Upper lobe of left lung (tissue), 6 donors: ENCODE data around the gene WNK2. TPM values are rescaled to one million over a fixed set of nuclear protein-coding genes. Genes with fewer than 3 reads are reported as not detected.
A peak's percentile ranks its signal among the peaks of the same experiment; 100 is the strongest.

Source experiments
- ATAC-seq, 2 donors: fragments of 200-7000 bp; cut with Tn5 transposase; one replicate each; pipeline ENCODE4 v1.9.1; 2022; ENCODE audit warnings: mild to moderate bottlenecking in 2 of 2, moderate library complexity in 2 of 2; ENCODE audit not compliant: low FRiP score in 2 of 2
- DNase-seq, 2 donors: peaks; one replicate each; pipeline ENCODE4 v3.0.0-alpha.2; 2019 to 2020
- H3K27ac ChIP-seq, 4 donors: fragments of 200-600 bp; sonication (generic); one replicate each; pipeline ENCODE4 v1.5.1; 2016 to 2019
- H3K27me3 ChIP-seq, 4 donors: fragments of 200-600 bp; sonication (generic); one replicate each; pipeline ENCODE4 v1.5.1; 2017 to 2019
- H3K36me3 ChIP-seq, 4 donors: fragments of 200-600 bp; sonication (generic); one replicate each; pipeline ENCODE4 v1.5.1; 2016 to 2019
- H3K4me1 ChIP-seq, 4 donors: fragments of 200-600 bp; sonication (generic); one replicate each; pipeline ENCODE4 v1.5.1; 2018 to 2019
- H3K4me3 ChIP-seq, 4 donors: fragments of 200-600 bp; sonication (generic); one replicate each; pipeline ENCODE4 v1.5.1; 2017 to 2019; ENCODE audit warnings: mild to moderate bottlenecking in 2 of 4, moderate library complexity in 1 of 4
- H3K9me3 ChIP-seq, 4 donors: fragments of 200-600 bp; sonication (generic); one replicate each; pipeline ENCODE4 v1.5.1; 2018 to 2019
- CTCF ChIP-seq, 6 experiments: fragments of 450-650 bp in 4 of 6; fragments of 200-600 bp in 2 of 6; sonication (generic) in 2 of 6; IDR thresholded peaks; one replicate each; pipeline ENCODE4 v1.5.1; 2016 to 2019; ENCODE audit warnings: antibody characterized with exemption in 6 of 6
- EP300 ChIP-seq, 4 donors: sonication (generic); formaldehyde crosslinking; IDR thresholded peaks; one replicate each; pipeline ENCODE4 v1.5.1; 2017; ENCODE audit warnings: antibody characterized with exemption in 4 of 4, control low read depth in 2 of 4
- POLR2A ChIP-seq, 4 donors: fragments of 450-650 bp; IDR thresholded peaks; one replicate each; pipeline ENCODE4 v1.5.1; 2016 to 2017; ENCODE audit warnings: antibody characterized with exemption in 4 of 4, mild to moderate bottlenecking in 2 of 4
- POLR2AphosphoS5 ChIP-seq, 2 donors: sonication (generic); formaldehyde crosslinking; IDR thresholded peaks; one replicate each; pipeline ENCODE4 v1.5.1; 2017; ENCODE audit warnings: antibody characterized with exemption in 2 of 2
- WGBS, 2 donors: methylation state at CpG; one replicate each; pipeline ENCODE4 v1.1.5; 2017 to 2018; 5-methylcytosine and 5-hydroxymethylcytosine counted together
- total RNA-seq, 6 donors: library from RNA; depleted of rRNA in 4 of 6; stranded (reverse); fragments of >200 nt in 4 of 6; gene quantifications; one replicate each; pipeline versions ENCODE4 v1.1.0 to v1.2.1, GENCODE V29; 2016 to 2021
- donor health status: DM: no; HTN: no; CAD: no; lungs with moderate emphysema.
- donor health status: DM: no; HTN: yes; CAD: no; lungs with severe emphysema.

The WNK2 gene
- total RNA-seq, 6 donors from 2014 or later: 1.1 to 11.5 (median 7.3) TPM

- 90 to 93% methylated on average over 2 of the region's 2 CpGs for WGBS, 2 donors
- H3K36me3 ChIP-seq: no peaks in the 10 kb centered on the region
- DNase-seq (no peak), ATAC-seq (no peak)
- H3K9me3 ChIP-seq: peaks cover 0 to 4% (median 0%) of the 10 kb centered on the region in 4 donors
- no peak overlapping the region for H3K27ac ChIP-seq
- no peak overlapping the region for H3K4me3 ChIP-seq
- TF ChIP-seq POLR2A (IDR thresholded peaks at IDR 0.05): no peak
- TF ChIP-seq CTCF (IDR thresholded peaks at IDR 0.05): no peak
- TF ChIP-seq POLR2AphosphoS5 (IDR thresholded peaks at IDR 0.05): no peak
- no peak for TF ChIP-seq EP300 (IDR thresholded peaks at IDR 0.05)
- peaks cover 8 to 10% (median 9%) of the 10 kb centered on the region in 4 donors for H3K4me1 ChIP-seq
- H3K27me3 ChIP-seq: no peaks in the 10 kb centered on the region
Measured at GRCh38 chr9:93148721-93149120, 35.2 kb upstream of the WNK2 start.

GRCh38 chr9:93149361-93149760 is 34.6 kb upstream of the WNK2 start:
- DNase-seq: no peak
- no peak for ATAC-seq
- 25 to 35% methylated on average over 1 of the region's 1 CpG for WGBS, 2 donors

GRCh38 chr9:93151097-93151784 is 32.7 kb upstream of the WNK2 start:
- WGBS, 2 donors: 86 to 87% methylated on average over 9 to 10 of the region's 10 CpGs
- peaks cover 0 to 4% (median 0%) of the 10 kb centered on the region in 4 donors for H3K9me3 ChIP-seq
- DNase-seq (no peak), ATAC-seq (peak in 1 of 2 donors; percentile 34)
- no peak overlapping the region for H3K27ac ChIP-seq
- H3K27me3 ChIP-seq: no peaks in the 10 kb centered on the region
- TF ChIP-seq CTCF (IDR thresholded peaks at IDR 0.05) (no peak), EP300 (IDR thresholded peaks at IDR 0.05) (no peak), POLR2A (IDR thresholded peaks at IDR 0.05) (no peak), POLR2AphosphoS5 (IDR thresholded peaks at IDR 0.05) (no peak)
- H3K4me1 ChIP-seq: no peaks in the 10 kb centered on the region
- no peaks in the 10 kb centered on the region for H3K36me3 ChIP-seq
- no peak overlapping the region for H3K4me3 ChIP-seq

More at GRCh38 chr9:93149361-93149760, 34.6 kb upstream of the WNK2 start:
- Histone ChIP-seq H3K4me3 (no peak overlapping the region), H3K36me3 (no peaks in the 10 kb centered on the region), H3K27me3 (no peaks in the 10 kb centered on the region), H3K9me3 (peaks cover 0 to 4% (median 0%) of the 10 kb centered on the region in 4 donors), H3K27ac (no peak overlapping the region), H3K4me1 (peaks cover 2 to 3% (median 3%) of the 10 kb centered on the region in 4 donors)
- no peak for TF ChIP-seq EP300 (IDR thresholded peaks at IDR 0.05)
- TF ChIP-seq POLR2A (IDR thresholded peaks at IDR 0.05): no peak
- TF ChIP-seq CTCF (IDR thresholded peaks at IDR 0.05): no peak
- TF ChIP-seq POLR2AphosphoS5 (IDR thresholded peaks at IDR 0.05): no peak

GRCh38 chr9:93154293-93154903 is 29.5 kb upstream of the WNK2 start:
- Histone ChIP-seq H3K27me3 (no peaks in the 10 kb centered on the region), H3K9me3 (no peaks in the 10 kb centered on the region), H3K4me1 (no peaks in the 10 kb centered on the region), H3K4me3 (no peak overlapping the region), H3K36me3 (no peaks in the 10 kb centered on the region), H3K27ac (no peak overlapping the region)
- ATAC-seq: peak; percentile 39 to 51
- 81 to 84% methylated on average over 14 of the region's 14 CpGs for WGBS, 2 donors
- TF ChIP-seq CTCF (IDR thresholded peaks at IDR 0.05): peak; percentile 25 to 49 (median 40)
- no peak for TF ChIP-seq POLR2A (IDR thresholded peaks at IDR 0.05)
- peak in 1 of 2 donors; percentile 75 for DNase-seq
